ACC112 (cell line): Measurements from ENCODE around the gene MYLK4.
A peak's percentile ranks its signal among the peaks of the same experiment; 100 is the strongest.

Source experiments
- H2AFZ ChIP-seq: fragments of 200-600 bp; sonication (generic); one replicate; pipeline ENCODE4 v1.6.0; 2017; ENCODE audit warnings: antibody characterized with exemption, low read length; ENCODE audit not compliant: unreplicated experiment
- H3K27ac ChIP-seq: fragments of 200-600 bp; sonication (generic); 2 replicates; pipeline ENCODE4 v1.5.1; 2014; ENCODE audit warnings: low read depth, mild to moderate bottlenecking, antibody characterized with exemption, low read length, moderate library complexity
- H3K27me3 ChIP-seq: fragments of 200-600 bp; sonication (generic); 2 replicates; pipeline ENCODE4 v1.6.1; 2014; ENCODE audit warnings: mild to moderate bottlenecking, antibody characterized with exemption, low read length, moderate library complexity, mixed read lengths; ENCODE audit not compliant: insufficient read depth
- H3K36me3 ChIP-seq: fragments of 200-600 bp; sonication (generic); 2 replicates; pipeline ENCODE4 v1.6.1; 2016; ENCODE audit warnings: mild to moderate bottlenecking, antibody characterized with exemption, low read length, moderate library complexity, mixed read lengths; ENCODE audit not compliant: insufficient read depth
- H3K4me1 ChIP-seq: fragments of 200-600 bp; sonication (generic); one replicate; pipeline ENCODE4 v1.6.1; 2016; ENCODE audit warnings: low read length, mixed read lengths; ENCODE audit not compliant: insufficient read depth, unreplicated experiment, control insufficient read depth
- H3K4me3 ChIP-seq: fragments of 200-600 bp; sonication (generic); 2 replicates; pipeline ENCODE4 v1.5.1; 2014; ENCODE audit warnings: mild to moderate bottlenecking, low read depth, low read length
- H3K79me2 ChIP-seq: fragments of 200-600 bp; sonication (generic); one replicate; pipeline ENCODE4 v1.6.0; 2016; ENCODE audit warnings: low read length; ENCODE audit not compliant: control insufficient read depth, unreplicated experiment, insufficient read depth

The MYLK4 gene

GRCh38 chr6:2732503-2733089, 18.1 kb downstream of the MYLK4 start:
- H3K36me3 ChIP-seq: no peaks in the 10 kb centered on the region
- no peak overlapping the region for H3K27ac ChIP-seq
- no peak overlapping the region for H3K4me3 ChIP-seq
- no peaks in the 10 kb centered on the region for H3K79me2 ChIP-seq
- H3K4me1 ChIP-seq: peaks cover 4% of the 10 kb centered on the region
- H2AFZ ChIP-seq: no peak overlapping the region
- no peaks in the 10 kb centered on the region for H3K27me3 ChIP-seq

GRCh38 chr6:2731281-2731909, 19.3 kb downstream of the MYLK4 start:
- no peaks in the 10 kb centered on the region for H3K36me3 ChIP-seq
- H2AFZ ChIP-seq: no peak overlapping the region
- no peak overlapping the region for H3K4me3 ChIP-seq
- no peak overlapping the region for H3K27ac ChIP-seq
- H3K4me1 ChIP-seq: peaks cover 4% of the 10 kb centered on the region
- H3K79me2 ChIP-seq: no peaks in the 10 kb centered on the region
- no peaks in the 10 kb centered on the region for H3K27me3 ChIP-seq

- H2AFZ ChIP-seq: no peak overlapping the region
- no peaks in the 10 kb centered on the region for H3K79me2 ChIP-seq
- no peaks in the 10 kb centered on the region for H3K27me3 ChIP-seq
- H3K4me3 ChIP-seq: no peak overlapping the region
- peaks cover 4% of the 10 kb centered on the region for H3K4me1 ChIP-seq
- H3K36me3 ChIP-seq: no peaks in the 10 kb centered on the region
- H3K27ac ChIP-seq: no peak overlapping the region
Measured at GRCh38 chr6:2730353-2731107, 20.2 kb downstream of the MYLK4 start.

GRCh38 chr6:2729921-2730320, 20.8 kb downstream of the MYLK4 start:
- H3K27me3 ChIP-seq: no peaks in the 10 kb centered on the region
- no peak overlapping the region for H2AFZ ChIP-seq
- H3K27ac ChIP-seq: no peak overlapping the region

GRCh38 chr6:2725999-2726567, 24.6 kb downstream of the MYLK4 start:
- Histone ChIP-seq H3K27ac (peak overlapping the region; percentile 41; the same call in 1 of the 2 replicates), H3K4me1 (no peaks in the 10 kb centered on the region), H3K4me3 (no peak overlapping the region), H2AFZ (peak overlapping the region; percentile 65), H3K36me3 (no peaks in the 10 kb centered on the region), H3K79me2 (no peaks in the 10 kb centered on the region), H3K27me3 (no peaks in the 10 kb centered on the region)

More at GRCh38 chr6:2729921-2730320, 20.8 kb downstream of the MYLK4 start:
- Histone ChIP-seq H3K4me3 (no peak overlapping the region), H3K79me2 (no peaks in the 10 kb centered on the region), H3K36me3 (no peaks in the 10 kb centered on the region), H3K4me1 (peaks cover 4% of the 10 kb centered on the region)

GRCh38 chr6:2725364-2725988, 25.2 kb downstream of the MYLK4 start:
- Histone ChIP-seq H3K4me3 (no peak overlapping the region), H3K4me1 (no peaks in the 10 kb centered on the region), H3K27me3 (no peaks in the 10 kb centered on the region), H3K79me2 (no peaks in the 10 kb centered on the region), H2AFZ (peak overlapping the region; percentile 65), H3K27ac (no peak overlapping the region), H3K36me3 (no peaks in the 10 kb centered on the region)

- Histone ChIP-seq H3K4me3 (no peak overlapping the region), H3K79me2 (no peaks in the 10 kb centered on the region), H3K27me3 (no peaks in the 10 kb centered on the region), H3K36me3 (no peaks in the 10 kb centered on the region), H3K27ac (no peak overlapping the region), H2AFZ (no peak overlapping the region), H3K4me1 (peaks cover 11% of the 10 kb centered on the region)
Measured at GRCh38 chr6:2721219-2721618, 29.5 kb downstream of the MYLK4 start.

- Histone ChIP-seq H3K27me3 (no peaks in the 10 kb centered on the region), H3K79me2 (no peaks in the 10 kb centered on the region), H3K36me3 (no peaks in the 10 kb centered on the region), H2AFZ (no peak overlapping the region), H3K27ac (peak overlapping the region; percentile 10; the same call in 1 of the 2 replicates), H3K4me3 (no peak overlapping the region), H3K4me1 (peaks cover 18% of the 10 kb centered on the region)
Measured at GRCh38 chr6:2719093-2719455, 31.6 kb downstream of the MYLK4 start.

- H3K79me2 ChIP-seq: no peaks in the 10 kb centered on the region
- H3K4me3 ChIP-seq: no peak overlapping the region
- H3K27me3 ChIP-seq: no peaks in the 10 kb centered on the region
- peak overlapping the region; percentile 10; the same call in 1 of the 2 replicates for H3K27ac ChIP-seq
- no peaks in the 10 kb centered on the region for H3K36me3 ChIP-seq
- H3K4me1 ChIP-seq: peaks cover 24% of the 10 kb centered on the region
- peak overlapping the region; percentile 16 for H2AFZ ChIP-seq
Measured at GRCh38 chr6:2718334-2719092, 32.2 kb downstream of the MYLK4 start.
